NOMO-1 (cell line): ENCODE data around the gene RAPGEF3.
A peak's percentile ranks its signal among the peaks of the same experiment; 100 is the strongest.

ENCODE experiments used
- DNase-seq, 2 experiments: peaks; one replicate each; lab custom pipeline; 2025; ENCODE audit not compliant: unreplicated experiment in 2 of 2; lab: John Stamatoyannopoulos, UW

Gene RAPGEF3, protein sequence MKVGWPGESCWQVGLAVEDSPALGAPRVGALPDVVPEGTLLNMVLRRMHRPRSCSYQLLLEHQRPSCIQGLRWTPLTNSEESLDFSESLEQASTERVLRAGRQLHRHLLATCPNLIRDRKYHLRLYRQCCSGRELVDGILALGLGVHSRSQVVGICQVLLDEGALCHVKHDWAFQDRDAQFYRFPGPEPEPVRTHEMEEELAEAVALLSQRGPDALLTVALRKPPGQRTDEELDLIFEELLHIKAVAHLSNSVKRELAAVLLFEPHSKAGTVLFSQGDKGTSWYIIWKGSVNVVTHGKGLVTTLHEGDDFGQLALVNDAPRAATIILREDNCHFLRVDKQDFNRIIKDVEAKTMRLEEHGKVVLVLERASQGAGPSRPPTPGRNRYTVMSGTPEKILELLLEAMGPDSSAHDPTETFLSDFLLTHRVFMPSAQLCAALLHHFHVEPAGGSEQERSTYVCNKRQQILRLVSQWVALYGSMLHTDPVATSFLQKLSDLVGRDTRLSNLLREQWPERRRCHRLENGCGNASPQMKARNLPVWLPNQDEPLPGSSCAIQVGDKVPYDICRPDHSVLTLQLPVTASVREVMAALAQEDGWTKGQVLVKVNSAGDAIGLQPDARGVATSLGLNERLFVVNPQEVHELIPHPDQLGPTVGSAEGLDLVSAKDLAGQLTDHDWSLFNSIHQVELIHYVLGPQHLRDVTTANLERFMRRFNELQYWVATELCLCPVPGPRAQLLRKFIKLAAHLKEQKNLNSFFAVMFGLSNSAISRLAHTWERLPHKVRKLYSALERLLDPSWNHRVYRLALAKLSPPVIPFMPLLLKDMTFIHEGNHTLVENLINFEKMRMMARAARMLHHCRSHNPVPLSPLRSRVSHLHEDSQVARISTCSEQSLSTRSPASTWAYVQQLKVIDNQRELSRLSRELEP

DNA sequence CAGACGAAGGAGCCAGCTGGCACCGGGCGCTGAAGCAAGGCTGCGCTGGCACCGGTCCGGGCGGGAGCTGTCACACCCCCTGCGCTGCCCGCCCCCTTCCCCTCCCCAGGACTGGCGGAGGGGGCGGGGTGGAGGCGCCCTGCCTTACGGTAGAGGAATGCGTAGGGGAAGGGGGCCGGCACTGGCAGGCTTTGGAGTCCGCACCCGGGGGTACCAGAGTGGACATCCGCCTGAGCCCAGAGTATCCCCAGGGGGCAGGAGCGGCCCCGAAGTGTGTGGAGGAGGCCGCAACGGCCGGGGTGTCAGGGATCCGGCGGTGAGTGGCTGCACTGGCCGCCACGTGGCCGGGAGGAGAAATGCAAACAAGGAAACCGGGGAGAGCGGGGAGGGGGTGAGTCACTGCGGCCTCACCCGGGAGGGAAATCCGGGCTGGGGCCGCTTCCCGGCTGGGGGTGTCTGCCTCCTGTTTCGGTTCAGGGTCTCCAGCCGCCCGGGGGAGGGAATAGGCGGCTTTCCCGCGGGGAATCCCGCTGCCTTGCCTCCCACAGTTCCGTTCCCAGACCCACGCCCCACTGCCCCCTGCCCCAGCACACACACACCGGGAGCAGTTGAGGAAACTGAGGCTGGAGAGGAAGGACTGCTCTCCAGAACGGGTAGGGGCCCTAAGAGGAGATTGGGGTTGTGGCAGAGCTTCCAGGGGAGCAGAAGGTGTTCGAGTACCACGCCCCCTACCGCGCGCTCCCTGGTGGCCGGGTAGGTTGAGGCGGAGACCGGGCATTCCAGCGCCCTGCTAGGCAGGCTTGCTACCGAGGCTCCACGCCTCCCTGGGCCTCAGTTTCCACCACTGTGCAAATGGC, at the start of gene RAPGEF3:
Gene RAPGEF3, minus strand, starts transcription at position 47 of the 857 bp plus-strand sequence. CDS start 324 bp downstream, outside the sequence.
- DNase-seq, result peak; percentile 73 to 74

DNA sequence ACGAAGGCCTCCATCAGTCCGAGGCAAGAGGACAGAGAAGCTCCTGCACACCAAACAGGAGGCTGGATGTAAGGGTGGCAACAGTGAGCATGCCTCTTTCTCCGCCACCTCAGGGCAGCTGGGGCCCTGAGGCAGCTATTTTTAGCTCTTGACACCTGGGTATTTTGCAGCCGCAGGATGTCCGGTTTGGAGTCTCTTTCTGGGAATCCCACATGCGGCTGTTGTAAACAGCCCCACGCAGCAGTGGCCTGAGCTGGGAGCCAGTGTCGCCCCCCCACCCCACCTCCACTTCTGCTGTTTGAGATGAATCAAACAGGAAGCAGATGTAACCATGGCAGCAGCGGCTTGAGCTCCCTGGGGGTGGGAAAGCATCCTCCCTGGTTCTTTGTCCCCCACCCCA, 49.4 kb upstream of the RAPGEF3 start:
- DNase-seq, result peak in 1 of 2 experiments; percentile 28

- DNase-seq, result no peak
Measured at GRCh38 chr12:47807338-47807737, 48.7 kb upstream of the RAPGEF3 start.

- no peak for DNase-seq
Measured at GRCh38 chr12:47805417-47805816, 46.7 kb upstream of the RAPGEF3 start.

DNA sequence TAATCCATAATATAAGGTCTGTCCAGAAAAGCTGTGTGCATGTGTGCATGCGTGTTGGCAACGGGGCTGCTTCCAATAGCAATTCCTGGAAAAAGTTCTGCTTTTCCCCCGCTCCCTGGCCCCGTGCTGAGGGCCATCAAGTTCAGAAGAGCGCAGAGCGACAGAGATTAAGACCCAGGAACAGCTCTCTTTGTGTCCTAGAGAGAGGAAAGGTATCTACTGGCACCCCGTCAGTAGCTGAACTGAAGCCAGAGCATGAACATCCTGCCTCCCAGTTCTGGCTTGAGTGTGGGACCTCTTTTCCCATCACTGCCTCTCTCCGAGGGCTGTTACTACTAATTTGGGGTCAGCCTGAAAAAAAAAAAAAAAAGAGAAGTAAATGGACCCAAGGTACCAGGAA, 45.5 kb upstream of the RAPGEF3 start:
- DNase-seq, result no peak

DNA sequence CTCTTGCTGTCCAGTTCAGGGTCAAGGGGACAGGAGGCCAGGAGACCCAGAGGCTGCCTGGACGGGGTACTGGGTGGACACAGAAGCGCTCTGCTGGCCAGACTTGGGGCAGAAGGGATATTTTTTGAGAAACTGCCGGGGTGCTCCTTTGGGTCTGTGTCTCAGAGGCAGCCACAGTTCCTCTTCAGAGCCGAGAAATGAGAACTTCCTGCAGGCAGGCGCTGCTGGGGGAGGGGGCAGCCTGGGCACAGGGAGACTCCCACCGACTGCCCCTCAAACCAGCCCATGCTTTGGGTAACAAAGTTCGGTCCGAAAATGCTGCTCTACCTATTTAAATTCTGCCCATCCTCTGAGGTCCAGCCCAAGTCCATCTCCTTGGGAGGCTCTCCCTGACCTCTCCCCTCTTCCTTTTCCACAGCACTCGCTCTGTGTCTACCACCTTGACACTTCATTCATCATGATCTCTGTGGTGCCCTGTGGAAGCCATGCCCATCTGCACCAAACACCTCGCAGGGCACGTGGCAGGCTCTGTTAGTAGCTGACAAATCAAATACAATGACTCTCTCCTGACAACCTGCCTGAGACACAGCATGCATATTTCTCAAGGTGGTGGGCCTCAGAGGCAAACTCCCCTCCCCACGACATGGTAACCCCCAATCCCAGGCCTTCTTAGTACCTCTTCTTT, 44.7 kb upstream of the RAPGEF3 start:
- DNase-seq, result peak in 1 of 2 experiments; percentile 39

DNA sequence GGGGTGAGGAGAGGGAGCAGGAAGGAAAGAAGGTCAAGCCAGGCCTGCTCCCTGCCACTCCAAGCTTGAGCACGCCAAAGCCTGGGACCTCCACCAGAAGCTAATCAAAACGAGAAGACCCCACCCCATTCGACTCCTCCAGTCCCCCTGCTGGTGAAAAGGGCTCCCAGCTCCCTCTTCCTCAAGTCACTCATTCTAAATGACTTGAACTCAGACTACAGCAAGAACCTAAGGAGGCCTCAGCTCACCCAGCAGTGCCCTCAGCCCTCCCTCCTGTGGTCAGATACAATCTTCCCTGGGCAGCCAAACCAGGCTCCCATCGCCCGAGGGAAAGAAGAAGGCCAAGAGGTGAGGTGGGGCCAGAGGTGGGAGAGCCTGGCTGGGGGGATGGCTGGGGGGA, 43.6 kb upstream of the RAPGEF3 start:
- no peak for DNase-seq

- no peak for DNase-seq
Measured at GRCh38 chr12:47801904-47802246, 43.2 kb upstream of the RAPGEF3 start.

DNA sequence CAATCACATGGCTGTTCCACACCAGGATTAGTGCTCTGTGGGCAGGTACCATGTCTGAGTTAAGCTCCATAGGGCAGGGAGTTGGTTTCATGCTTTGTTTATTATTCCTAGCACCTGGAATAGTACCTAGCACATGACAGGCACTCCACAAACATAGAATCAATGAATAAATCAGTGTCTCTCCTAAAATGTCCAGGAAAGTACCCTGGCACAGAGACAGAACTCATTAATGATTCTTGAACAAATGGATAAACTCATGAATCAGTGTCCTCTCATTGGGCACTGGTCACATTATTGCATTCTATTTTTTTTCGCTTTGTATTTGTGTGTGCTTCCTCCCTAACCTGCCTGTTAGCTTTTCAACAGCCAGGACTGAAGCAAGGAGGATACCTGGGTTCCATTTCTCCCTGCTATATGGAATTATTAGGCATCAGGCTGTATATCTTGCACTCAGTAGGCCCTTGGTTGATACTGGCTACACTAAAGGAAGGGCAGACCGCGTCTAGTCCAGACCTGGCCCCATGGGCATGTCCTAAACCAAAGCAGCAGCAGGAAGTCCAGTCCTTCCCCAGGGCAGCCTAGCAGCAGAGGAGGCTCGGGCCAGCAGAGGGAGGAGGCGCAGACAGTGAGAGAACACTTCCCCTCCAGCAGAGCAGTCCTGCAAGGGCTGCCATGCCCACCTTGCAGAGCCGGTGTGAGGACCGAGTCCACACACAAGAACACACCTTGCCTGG, 42.7 kb upstream of the RAPGEF3 start:
- DNase-seq, result peak in 1 of 2 experiments; percentile 10

- DNase-seq, result no peak
Measured at GRCh38 chr12:47800582-47800981, 41.9 kb upstream of the RAPGEF3 start.

DNA sequence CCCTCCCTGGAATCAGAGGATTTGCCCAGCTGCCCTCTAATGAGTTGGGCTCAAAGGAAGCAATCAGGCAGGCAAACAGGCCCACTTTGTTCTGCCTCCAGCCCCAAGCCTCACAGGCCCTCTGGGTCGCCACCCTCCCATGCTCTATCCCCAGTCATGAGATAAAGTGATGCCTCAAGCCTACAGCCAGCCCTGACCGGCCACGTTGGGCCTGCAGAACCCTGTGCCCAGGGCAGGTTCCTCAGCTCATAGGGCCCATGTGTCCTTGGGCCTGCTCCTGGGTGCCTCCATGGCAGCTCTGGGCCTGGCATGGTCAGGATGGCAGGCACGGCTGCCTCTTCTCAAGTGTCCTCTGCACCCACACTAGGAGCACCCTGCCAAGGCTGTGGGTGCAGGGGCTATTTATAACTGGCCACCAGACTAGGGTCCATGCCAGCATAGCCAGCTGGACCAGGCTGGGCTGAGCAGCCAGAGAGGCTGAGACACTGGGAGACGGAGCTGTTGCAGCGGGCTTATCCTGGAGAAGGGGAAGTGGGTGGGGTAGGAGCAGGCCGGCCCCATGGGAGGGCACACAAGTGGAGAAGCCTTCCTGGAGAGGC, 40.8 kb upstream of the RAPGEF3 start:
- no peak for DNase-seq

- DNase-seq, result no peak
Measured at GRCh38 chr12:47798382-47798948, 39.8 kb upstream of the RAPGEF3 start.

DNA sequence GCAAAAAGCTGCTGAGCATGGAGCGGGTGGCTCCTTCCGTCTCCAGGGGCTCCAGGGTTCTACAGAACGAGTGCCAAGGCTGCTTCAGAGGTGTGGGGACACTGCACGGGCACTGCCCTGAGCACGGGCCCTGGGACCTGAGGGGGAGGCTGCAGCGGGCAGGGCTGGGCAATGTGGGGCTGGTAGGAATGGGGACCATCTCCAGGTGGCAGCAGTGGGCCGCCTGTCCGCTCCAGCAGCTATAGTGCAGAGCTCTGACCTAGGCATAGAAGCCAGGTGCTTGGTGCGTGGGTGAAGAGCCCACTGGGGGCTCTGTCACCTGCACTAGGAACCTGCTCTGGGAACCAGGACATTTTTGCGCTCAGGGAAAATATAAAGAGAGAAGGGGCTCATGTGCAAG, 38.8 kb upstream of the RAPGEF3 start:
- no peak for DNase-seq

GRCh38 chr12:47795814-47796411, 37.2 kb upstream of the RAPGEF3 start:
- DNase-seq, result no peak

DNA sequence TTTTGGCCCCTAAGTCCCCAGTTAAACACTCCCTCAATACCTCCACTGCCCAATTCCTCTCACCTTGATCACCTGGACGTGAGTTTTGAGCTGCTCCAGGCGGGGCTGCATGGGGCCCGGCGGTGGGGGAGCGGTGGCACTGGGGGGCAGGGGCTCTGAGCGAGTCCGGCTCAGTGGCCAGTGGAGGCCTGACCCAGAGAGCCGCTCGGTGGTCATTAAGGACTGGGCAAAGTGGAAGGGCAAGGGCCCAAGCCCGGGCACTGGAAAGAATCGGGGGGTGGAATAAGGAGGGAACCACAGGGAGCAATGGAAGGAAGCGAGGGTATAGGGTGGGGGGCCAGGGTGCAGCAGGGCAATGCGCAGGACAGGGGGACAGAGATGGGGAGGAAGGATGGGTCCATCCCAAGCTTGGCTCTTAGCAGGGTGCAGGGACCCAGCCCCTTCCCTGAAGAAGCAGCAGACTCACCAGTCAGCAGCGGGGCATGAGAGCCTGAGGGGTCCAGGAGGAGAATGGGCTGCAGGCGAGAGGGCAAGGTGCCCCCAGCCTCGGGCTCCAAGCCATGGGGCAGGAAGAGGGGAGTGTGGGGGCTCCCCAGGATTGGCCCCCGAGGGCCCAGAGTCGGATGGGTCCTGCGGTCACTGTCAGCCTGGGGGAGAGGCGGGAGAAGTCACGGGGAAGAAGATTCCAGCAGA, 36.6 kb upstream of the RAPGEF3 start:
- no peak for DNase-seq

DNA sequence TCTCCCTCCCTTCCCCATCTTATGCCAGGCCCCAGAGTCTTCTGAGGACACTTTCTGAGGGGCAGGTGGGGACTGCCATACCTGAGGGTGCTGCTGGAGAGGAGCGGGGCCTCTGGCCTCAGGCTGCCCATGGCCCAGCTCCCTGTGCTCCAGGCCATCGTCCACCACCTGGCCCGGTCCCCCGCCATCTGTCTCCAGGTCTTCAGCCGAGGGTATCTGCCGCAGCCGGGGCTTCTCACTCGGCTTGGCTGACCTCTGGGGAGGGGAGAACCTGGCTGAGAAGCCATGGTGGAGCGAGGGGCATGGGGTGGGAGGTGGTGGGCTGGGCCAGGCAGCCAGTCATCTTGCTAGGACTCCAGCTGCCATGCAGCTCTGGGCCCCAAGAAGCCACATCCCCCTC, 36.0 kb upstream of the RAPGEF3 start:
- no peak for DNase-seq

GRCh38 chr12:47793015-47793681, 34.5 kb upstream of the RAPGEF3 start:
- no peak for DNase-seq
